ENCODE measurements around the gene KCNJ6. TPM values are rescaled to one million over a fixed set of nuclear protein-coding genes. Genes with fewer than 3 reads are reported as not detected.

Gene KCNJ6
- total RNA-seq, 1 donor from 2014 or later: 2.6 TPM

DNA sequence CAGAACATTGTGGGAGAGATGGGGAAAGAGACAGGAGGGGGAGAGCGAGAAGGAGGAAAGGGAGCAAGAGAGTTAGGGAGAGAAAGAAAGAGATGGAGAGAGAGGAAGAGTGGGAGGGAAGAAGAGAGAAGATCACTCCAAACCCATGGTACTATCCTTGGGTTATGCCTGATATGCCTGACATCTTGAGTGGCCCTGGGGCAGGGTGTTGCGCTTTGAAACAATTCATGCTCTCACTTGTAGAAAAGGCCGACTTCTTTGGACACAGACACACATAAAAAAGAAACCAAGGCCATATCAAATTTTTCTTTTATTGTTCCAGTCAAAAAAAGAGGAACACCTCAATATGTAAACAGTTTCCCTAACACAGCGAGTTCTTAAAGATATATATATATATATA is 309.2 kb downstream of the KCNJ6 start:
- Histone ChIP-seq H3K4me3 (ENCODE audit: insufficient read depth, low read depth, low read length) (no peak overlapping the region), H3K9me3 (ENCODE audit: insufficient read depth, low read depth, low read length) (no peaks in the 10 kb centered on the region), H2AFZ (ENCODE audit: low read depth, low read length) (no peak overlapping the region), H3K9ac (ENCODE audit: low read length) (no peak overlapping the region), H3K4me2 (ENCODE audit: low read length) (no peak overlapping the region), H3K27me3 (ENCODE audit: insufficient read depth, low read length) (peaks cover 6% of the 10 kb centered on the region), H3K36me3 (ENCODE audit: insufficient read depth, low read length) (no peaks in the 10 kb centered on the region), H3K27ac (ENCODE audit: low read depth, low read length) (no peak overlapping the region), H4K20me1 (ENCODE audit: insufficient read depth, low read length) (no peaks in the 10 kb centered on the region), H3K4me1 (ENCODE audit: insufficient read depth, low read length) (no peaks in the 10 kb centered on the region), H3K79me2 (ENCODE audit: insufficient read depth, low read length) (no peaks in the 10 kb centered on the region)
- Mint-ChIP-seq H3K27ac (ENCODE audit: unreplicated experiment) (no peak overlapping the region), H3K4me1 (ENCODE audit: low read depth, unreplicated experiment) (no peaks in the 10 kb centered on the region), H3K36me3 (ENCODE audit: low read depth, unreplicated experiment) (no peaks in the 10 kb centered on the region), H3K4me3 (ENCODE audit: unreplicated experiment) (no peak overlapping the region), H3K27me3 (ENCODE audit: low read depth, unreplicated experiment) (peaks cover 9% of the 10 kb centered on the region), H3K9me3 (ENCODE audit: unreplicated experiment) (peaks cover 2% of the 10 kb centered on the region)
- DNase-seq (ENCODE audit: low read depth) (no peak), FAIRE-seq (no peak)
- TF ChIP-seq EZH2 (IDR thresholded peaks at IDR 0.05; ENCODE audit: insufficient read depth, low read length): no peak
- TF ChIP-seq, protein P1, sequence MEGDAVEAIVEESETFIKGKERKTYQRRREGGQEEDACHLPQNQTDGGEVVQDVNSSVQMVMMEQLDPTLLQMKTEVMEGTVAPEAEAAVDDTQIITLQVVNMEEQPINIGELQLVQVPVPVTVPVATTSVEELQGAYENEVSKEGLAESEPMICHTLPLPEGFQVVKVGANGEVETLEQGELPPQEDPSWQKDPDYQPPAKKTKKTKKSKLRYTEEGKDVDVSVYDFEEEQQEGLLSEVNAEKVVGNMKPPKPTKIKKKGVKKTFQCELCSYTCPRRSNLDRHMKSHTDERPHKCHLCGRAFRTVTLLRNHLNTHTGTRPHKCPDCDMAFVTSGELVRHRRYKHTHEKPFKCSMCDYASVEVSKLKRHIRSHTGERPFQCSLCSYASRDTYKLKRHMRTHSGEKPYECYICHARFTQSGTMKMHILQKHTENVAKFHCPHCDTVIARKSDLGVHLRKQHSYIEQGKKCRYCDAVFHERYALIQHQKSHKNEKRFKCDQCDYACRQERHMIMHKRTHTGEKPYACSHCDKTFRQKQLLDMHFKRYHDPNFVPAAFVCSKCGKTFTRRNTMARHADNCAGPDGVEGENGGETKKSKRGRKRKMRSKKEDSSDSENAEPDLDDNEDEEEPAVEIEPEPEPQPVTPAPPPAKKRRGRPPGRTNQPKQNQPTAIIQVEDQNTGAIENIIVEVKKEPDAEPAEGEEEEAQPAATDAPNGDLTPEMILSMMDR (IDR thresholded peaks at IDR 0.05; ENCODE audit: insufficient read depth, low read depth, low read length): no peak

DNA sequence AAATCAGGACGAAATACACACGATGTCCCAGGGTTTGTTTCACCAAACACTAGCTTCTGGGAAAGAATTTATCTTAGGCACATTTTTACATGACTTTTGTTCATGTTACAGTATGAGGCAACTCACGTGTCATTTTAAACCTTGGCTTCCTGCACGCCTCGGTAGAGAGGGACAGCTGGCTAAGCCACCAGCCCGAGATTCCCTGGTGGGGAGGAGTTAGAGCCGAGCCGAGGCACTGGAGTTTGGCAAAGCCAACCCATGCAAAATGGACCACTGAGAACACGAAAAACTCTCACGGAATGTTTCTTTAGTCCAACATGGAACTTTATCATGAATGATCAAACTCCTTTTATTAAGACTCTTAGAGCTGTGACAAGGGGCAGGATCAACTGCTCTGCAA is 309.7 kb downstream of the KCNJ6 start:
- DNase-seq (ENCODE audit: low read depth): no peak
- Mint-ChIP-seq H3K36me3 (ENCODE audit: low read depth, unreplicated experiment) (no peaks in the 10 kb centered on the region), H3K4me1 (ENCODE audit: low read depth, unreplicated experiment) (no peaks in the 10 kb centered on the region), H3K27ac (ENCODE audit: unreplicated experiment) (no peak overlapping the region), H3K9me3 (ENCODE audit: unreplicated experiment) (peaks cover 3% of the 10 kb centered on the region), H3K27me3 (ENCODE audit: low read depth, unreplicated experiment) (peaks cover 9% of the 10 kb centered on the region), H3K4me3 (ENCODE audit: unreplicated experiment) (no peak overlapping the region)
- H3K9ac ChIP-seq (ENCODE audit: low read length): no peak overlapping the region
- no peaks in the 10 kb centered on the region for H3K4me1 ChIP-seq (ENCODE audit: insufficient read depth, low read length)
- H3K9me3 ChIP-seq (ENCODE audit: insufficient read depth, low read depth, low read length): no peaks in the 10 kb centered on the region
- no peak for TF ChIP-seq EZH2 (IDR thresholded peaks at IDR 0.05; ENCODE audit: insufficient read depth, low read length)
- TF ChIP-seq, protein P1 (IDR thresholded peaks at IDR 0.05; ENCODE audit: insufficient read depth, low read depth, low read length): no peak
- FAIRE-seq: no peak
- no peaks in the 10 kb centered on the region for H4K20me1 ChIP-seq (ENCODE audit: insufficient read depth, low read length)
- no peak overlapping the region for H3K27ac ChIP-seq (ENCODE audit: low read depth, low read length)
- peaks cover 6% of the 10 kb centered on the region for H3K27me3 ChIP-seq (ENCODE audit: insufficient read depth, low read length)
- H3K4me3 ChIP-seq (ENCODE audit: insufficient read depth, low read depth, low read length): no peak overlapping the region
- H3K79me2 ChIP-seq (ENCODE audit: insufficient read depth, low read length): no peaks in the 10 kb centered on the region
- H2AFZ ChIP-seq (ENCODE audit: low read depth, low read length): no peak overlapping the region
- H3K4me2 ChIP-seq (ENCODE audit: low read length): no peak overlapping the region
- no peaks in the 10 kb centered on the region for H3K36me3 ChIP-seq (ENCODE audit: insufficient read depth, low read length)

DNA sequence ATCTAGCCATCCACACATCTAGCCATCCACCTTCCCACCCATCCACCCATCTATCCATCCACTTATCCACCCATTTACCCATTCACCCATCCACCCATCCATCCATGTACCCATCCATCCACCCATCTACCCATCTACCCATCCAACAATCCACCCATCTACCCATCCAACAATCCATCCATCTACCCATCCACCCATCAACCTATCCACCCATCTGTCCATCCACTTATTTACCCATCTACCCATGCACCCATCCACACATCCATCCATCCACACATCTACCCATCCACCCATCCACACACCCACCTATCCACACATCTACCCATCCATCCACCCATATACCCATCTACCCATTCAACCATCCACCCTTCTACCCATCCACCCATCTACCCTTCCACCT is 311.3 kb downstream of the KCNJ6 start:
- Histone ChIP-seq H4K20me1 (ENCODE audit: insufficient read depth, low read length) (no peaks in the 10 kb centered on the region), H3K4me2 (ENCODE audit: low read length) (no peak overlapping the region), H3K9ac (ENCODE audit: low read length) (no peak overlapping the region), H3K36me3 (ENCODE audit: insufficient read depth, low read length) (no peaks in the 10 kb centered on the region), H2AFZ (ENCODE audit: low read depth, low read length) (no peak overlapping the region), H3K4me1 (ENCODE audit: insufficient read depth, low read length) (no peaks in the 10 kb centered on the region), H3K27ac (ENCODE audit: low read depth, low read length) (no peak overlapping the region), H3K27me3 (ENCODE audit: insufficient read depth, low read length) (peaks cover 12% of the 10 kb centered on the region), H3K4me3 (ENCODE audit: insufficient read depth, low read depth, low read length) (no peak overlapping the region), H3K79me2 (ENCODE audit: insufficient read depth, low read length) (no peaks in the 10 kb centered on the region), H3K9me3 (ENCODE audit: insufficient read depth, low read depth, low read length) (no peaks in the 10 kb centered on the region)
- Mint-ChIP-seq H3K9me3 (ENCODE audit: unreplicated experiment) (peaks cover 5% of the 10 kb centered on the region), H3K36me3 (ENCODE audit: low read depth, unreplicated experiment) (peaks cover 3% of the 10 kb centered on the region), H3K4me3 (ENCODE audit: unreplicated experiment) (no peak overlapping the region), H3K27me3 (ENCODE audit: low read depth, unreplicated experiment) (peaks cover 9% of the 10 kb centered on the region), H3K27ac (ENCODE audit: unreplicated experiment) (no peak overlapping the region), H3K4me1 (ENCODE audit: low read depth, unreplicated experiment) (no peaks in the 10 kb centered on the region)
- DNase-seq (ENCODE audit: low read depth) (no peak), FAIRE-seq (no peak)
- TF ChIP-seq, protein P1 (IDR thresholded peaks at IDR 0.05; ENCODE audit: insufficient read depth, low read depth, low read length): no peak
- no peak for TF ChIP-seq EZH2 (IDR thresholded peaks at IDR 0.05; ENCODE audit: insufficient read depth, low read length)

Data from astrocyte (in vitro differentiated cells and primary cell).